Esophagus muscularis mucosa (tissue), 2 donors: ENCODE results near the gene ECI1.

Experiments used
- POLR2A ChIP-seq: fragments of 450-650 bp; IDR thresholded peaks from one replicate; pipeline ENCODE4 v1.6.1; 2017; ENCODE audit warnings: antibody characterized with exemption, moderate library complexity, mild to moderate bottlenecking, low read depth
- POLR2AphosphoS5 ChIP-seq, 2 donors: sonication (generic); formaldehyde crosslinking; IDR thresholded peaks; one replicate each; pipeline ENCODE4 v1.6.1; 2017; ENCODE audit warnings: antibody characterized with exemption in 2 of 2

DNA sequence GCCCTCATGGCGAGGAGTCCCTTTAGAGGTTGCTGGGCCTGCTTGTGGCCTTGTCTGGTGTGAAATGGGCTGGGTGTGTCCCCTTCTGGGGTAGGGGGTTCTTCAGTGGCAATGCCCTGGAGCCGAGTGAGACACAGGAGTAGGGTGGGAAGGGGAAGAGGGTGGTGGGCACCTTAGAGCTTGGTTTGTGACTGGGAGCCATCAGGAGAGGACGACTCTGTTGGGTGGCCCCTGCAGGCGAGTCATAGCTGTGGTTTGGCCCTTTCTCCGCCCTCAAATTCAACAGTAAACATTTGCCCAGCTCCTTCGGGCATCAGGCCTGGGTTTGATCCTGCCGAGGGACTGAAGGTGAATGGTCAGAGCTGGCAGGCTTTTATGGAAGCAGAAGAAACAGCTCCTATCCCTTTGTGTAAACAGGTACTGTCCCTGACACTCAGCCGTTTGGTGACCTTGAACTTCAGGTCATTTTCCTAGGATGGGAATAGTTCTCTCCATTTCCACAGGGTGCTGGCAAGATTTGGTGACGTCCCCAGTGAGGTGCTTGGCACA lies 25.1 kb downstream of the ECI1 start:
- TF ChIP-seq POLR2A (no peak), POLR2AphosphoS5 (IDR thresholded peaks at IDR 0.05) (no peak)
